HG02610 (cell line): ENCODE data around the gene SEH1L.

Experiments used
- ATAC-seq: cut with Tn5 transposase; IDR thresholded peaks from one replicate; pipeline ENCODE4 v1.9.1; 2021; ENCODE audit warnings: mild to moderate bottlenecking, moderate library complexity; ENCODE audit not compliant: unreplicated experiment

The SEH1L gene

GRCh38 chr18:13035249-13035914, 87.6 kb downstream of the SEH1L start:
- no peak for ATAC-seq

DNA sequence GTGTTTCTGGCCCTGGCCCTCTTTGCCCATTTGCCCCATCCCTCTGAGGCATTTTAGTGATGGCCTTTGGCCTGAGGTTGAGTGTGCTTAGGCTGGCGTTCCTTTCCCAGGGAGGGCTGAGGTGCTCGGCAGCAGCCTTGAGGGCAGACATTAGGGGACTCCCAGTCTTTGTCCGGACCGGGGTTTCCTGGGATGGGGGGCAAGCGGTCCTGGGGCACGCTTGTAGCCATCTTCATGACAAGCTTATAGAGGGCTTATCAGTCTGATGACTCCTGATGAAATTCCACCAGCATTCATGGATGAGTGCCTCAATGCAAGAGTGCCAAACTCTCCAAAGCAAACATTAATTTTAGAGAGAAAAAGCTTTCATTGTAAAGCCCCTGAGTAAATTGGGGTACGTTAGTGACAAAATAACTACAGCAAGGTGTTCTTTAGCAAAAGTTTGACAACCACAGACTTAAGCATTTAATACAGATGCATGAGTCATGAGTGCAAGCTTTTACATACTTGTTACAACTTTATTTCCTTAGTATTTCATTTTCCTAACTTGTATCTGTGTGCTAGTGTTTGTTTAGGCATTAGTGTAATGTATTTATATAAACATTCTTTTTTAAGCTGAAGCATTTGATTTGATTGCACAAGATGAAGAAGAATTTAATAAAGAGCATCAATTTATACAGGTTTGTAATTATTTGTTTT, 89.0 kb downstream of the SEH1L start:
- no peak for ATAC-seq
